Body of pancreas (tissue), 4 donors: ENCODE data around the gene UBP1. TPM values are rescaled to one million over a fixed set of nuclear protein-coding genes. Genes with fewer than 3 reads are reported as not detected.

Experiments used
- ATAC-seq: fragments of 150-250 bp; one replicate; pipeline ENCODE4 v1.9.1; 2016
- DNase-seq, 4 donors: peaks; one replicate each; pipeline ENCODE4 v3.0.0-alpha.2; 2019
- H3K27ac ChIP-seq, 4 donors: fragments of 200-600 bp; sonication (generic); 1 replicate in 3 of 4; 2 replicates in 1 of 4; pipeline versions ENCODE4 v1.5.1 to v1.6.1; 2016 to 2019; ENCODE audit warnings: mild to moderate bottlenecking in 1 of 4, mixed read lengths in 1 of 4, moderate library complexity in 1 of 4
- H3K27me3 ChIP-seq, 2 donors: fragments of 200-600 bp; sonication (generic); one replicate each; pipeline ENCODE4 v1.6.0; 2016; ENCODE audit warnings: mild to moderate bottlenecking in 1 of 2
- H3K36me3 ChIP-seq, 2 donors: fragments of 200-600 bp; sonication (generic); replicated peaks in 1 of 2; 2 replicates each; pipeline ENCODE4 v1.5.1; 2016; ENCODE audit warnings: low read depth in 2 of 2; ENCODE audit not compliant: insufficient read depth in 1 of 2
- H3K4me1 ChIP-seq: fragments of 200-600 bp; sonication (generic); one replicate; pipeline ENCODE4 v1.6.0; 2016
- H3K4me3 ChIP-seq, 2 donors: fragments of 200-600 bp; sonication (generic); 1 replicate in 1 of 2; 2 replicates in 1 of 2; pipeline ENCODE4 v1.5.1; 2016 to 2019
- H3K9me3 ChIP-seq, 3 donors: fragments of 200-600 bp; sonication (generic); 1 replicate in 2 of 3; 2 replicates in 1 of 3; pipeline ENCODE4 v1.5.1; 2016
- POLR2A ChIP-seq, 3 donors: fragments of 450-650 bp; IDR thresholded peaks; one replicate each; pipeline ENCODE4 v1.6.1; 2016; ENCODE audit warnings: antibody characterized with exemption in 3 of 3, mild to moderate bottlenecking in 2 of 3
- WGBS, 2 donors: methylation state at CpG; one replicate each; pipeline ENCODE4 v1.1.5; 2017; 5-methylcytosine and 5-hydroxymethylcytosine counted together
- intact Hi-C: fragments of 100-400 bp; cut with DNase I; formaldehyde crosslinking; loops from one replicate; pipeline ENCODE4 v1.15.1; 2023
- total RNA-seq, 2 donors: library from RNA; depleted of rRNA; stranded (reverse); fragments of >200 nt; gene quantifications; one replicate each; pipeline ENCODE4 v1.1.0, GENCODE V29; 2016
- TF ChIP-seq, protein P1 (sequence below), 7 experiments: fragments of 450-650 bp in 4 of 7; fragments of 200-600 bp in 3 of 7; sonication (generic) in 3 of 7; IDR thresholded peaks; one replicate each; pipeline ENCODE4 v1.5.1; 2016 to 2019; ENCODE audit warnings: antibody characterized with exemption in 7 of 7

Gene UBP1
- total RNA-seq, 2 donors from 2014 or later, result 41.5 to 121 TPM

DNA sequence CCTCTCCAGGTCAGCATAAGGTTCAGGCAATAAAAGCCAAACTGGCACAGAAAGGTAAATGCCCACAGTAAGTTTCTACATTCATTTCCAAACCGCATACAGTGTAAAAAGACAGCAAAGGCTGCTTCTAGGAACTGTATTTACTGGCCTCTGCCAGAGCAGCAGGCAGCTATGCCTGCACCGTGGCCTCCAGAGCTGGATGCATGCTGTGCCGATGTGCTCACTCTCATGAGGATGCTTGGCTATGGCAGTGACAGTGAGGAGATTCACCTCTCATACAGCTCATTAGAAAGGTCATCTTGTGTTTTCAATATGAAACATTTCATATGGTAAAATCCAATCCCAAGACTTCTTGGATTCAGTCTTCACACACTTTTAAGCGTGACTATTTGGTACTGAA lies 50.3 kb downstream of the UBP1 start:
- Histone ChIP-seq H3K36me3 (peaks cover 0 to 24% of the 10 kb centered on the region in 2 donors), H3K27ac (no peak overlapping the region), H3K27me3 (no peaks in the 10 kb centered on the region), H3K4me1 (no peaks in the 10 kb centered on the region), H3K4me3 (no peak overlapping the region), H3K9me3 (no peaks in the 10 kb centered on the region)
- intact Hi-C loops, result no loop called here
- TF ChIP-seq, protein P1, sequence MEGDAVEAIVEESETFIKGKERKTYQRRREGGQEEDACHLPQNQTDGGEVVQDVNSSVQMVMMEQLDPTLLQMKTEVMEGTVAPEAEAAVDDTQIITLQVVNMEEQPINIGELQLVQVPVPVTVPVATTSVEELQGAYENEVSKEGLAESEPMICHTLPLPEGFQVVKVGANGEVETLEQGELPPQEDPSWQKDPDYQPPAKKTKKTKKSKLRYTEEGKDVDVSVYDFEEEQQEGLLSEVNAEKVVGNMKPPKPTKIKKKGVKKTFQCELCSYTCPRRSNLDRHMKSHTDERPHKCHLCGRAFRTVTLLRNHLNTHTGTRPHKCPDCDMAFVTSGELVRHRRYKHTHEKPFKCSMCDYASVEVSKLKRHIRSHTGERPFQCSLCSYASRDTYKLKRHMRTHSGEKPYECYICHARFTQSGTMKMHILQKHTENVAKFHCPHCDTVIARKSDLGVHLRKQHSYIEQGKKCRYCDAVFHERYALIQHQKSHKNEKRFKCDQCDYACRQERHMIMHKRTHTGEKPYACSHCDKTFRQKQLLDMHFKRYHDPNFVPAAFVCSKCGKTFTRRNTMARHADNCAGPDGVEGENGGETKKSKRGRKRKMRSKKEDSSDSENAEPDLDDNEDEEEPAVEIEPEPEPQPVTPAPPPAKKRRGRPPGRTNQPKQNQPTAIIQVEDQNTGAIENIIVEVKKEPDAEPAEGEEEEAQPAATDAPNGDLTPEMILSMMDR (IDR thresholded peaks at IDR 0.05), result no peak
- TF ChIP-seq POLR2A (IDR thresholded peaks at IDR 0.05), result no peak
- ATAC-seq, result no peak
- DNase-seq, result no peak
- WGBS, 2 donors, result 95 to 99% methylated on average over 4 of the region's 4 CpGs

DNA sequence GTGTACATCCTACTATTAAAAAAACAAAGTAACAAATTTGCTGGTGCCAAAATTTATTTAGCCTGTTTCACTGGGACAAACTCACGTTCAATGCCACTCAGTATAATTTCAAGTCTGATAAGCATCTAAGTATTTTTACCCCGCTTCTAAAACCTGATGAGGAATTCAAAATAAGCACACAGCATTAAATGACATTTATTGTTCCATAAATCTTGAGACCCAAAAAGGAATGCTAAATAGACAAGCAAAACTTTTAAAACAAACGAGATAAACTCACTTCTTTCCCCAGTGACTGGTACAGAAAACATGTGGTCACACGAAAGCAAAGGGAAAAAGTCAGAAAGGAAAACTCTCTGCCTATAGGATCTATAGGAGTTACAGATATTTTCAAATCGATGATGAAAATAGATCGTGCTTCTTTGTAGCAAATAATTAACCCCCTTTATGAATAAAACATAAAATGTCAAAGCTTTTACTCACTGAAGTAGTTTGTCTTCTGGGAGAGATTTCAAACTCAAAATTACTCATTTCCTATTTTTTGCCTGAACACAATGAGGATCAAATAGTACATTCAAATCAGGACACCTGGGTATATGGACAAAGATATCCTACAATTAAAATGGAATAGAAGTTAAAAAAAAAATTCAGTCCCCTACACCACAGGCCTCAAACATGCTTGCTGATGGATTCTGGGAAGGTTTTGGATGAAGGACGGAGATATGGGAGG lies 51.7 kb downstream of the UBP1 start:
- WGBS, 2 donors, result 71 to 73% methylated on average over 7 of the region's 7 CpGs
- intact Hi-C loops, result no loop called here
- Histone ChIP-seq H3K9me3 (no peaks in the 10 kb centered on the region), H3K4me1 (no peaks in the 10 kb centered on the region), H3K27me3 (no peaks in the 10 kb centered on the region), H3K36me3 (peaks cover 0 to 24% of the 10 kb centered on the region in 2 donors), H3K27ac (no peak overlapping the region), H3K4me3 (no peak overlapping the region)
- no peak for DNase-seq
- ATAC-seq, result no peak
- TF ChIP-seq, protein P1 (IDR thresholded peaks at IDR 0.05), result no peak
- TF ChIP-seq POLR2A (IDR thresholded peaks at IDR 0.05), result no peak

DNA sequence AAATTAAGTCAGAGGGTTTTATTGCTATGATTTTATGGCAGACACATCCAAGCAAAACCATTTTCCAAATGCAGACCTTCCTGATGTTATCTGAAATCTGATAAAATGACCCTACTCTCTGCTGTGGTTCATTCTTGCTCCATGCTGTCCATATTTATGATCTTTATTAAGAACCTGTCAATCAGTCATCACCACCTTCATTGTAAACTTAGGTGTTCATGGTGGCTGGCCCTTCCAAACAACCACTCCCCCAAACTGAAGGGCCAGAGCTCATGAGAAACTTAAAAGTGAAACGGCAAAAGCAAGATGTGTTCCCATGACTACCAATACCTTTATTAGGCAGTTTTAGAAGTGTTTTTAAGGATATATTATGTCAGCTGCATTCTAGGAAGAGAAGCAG lies 53.6 kb downstream of the UBP1 start:
- DNase-seq (no peak), ATAC-seq (no peak)
- peaks cover 0 to 10% of the 10 kb centered on the region in 2 donors for H3K36me3 ChIP-seq
- H3K4me3 ChIP-seq, result no peak overlapping the region
- no peaks in the 10 kb centered on the region for H3K9me3 ChIP-seq
- WGBS, 2 donors, result 83 to 89% methylated on average over 1 of the region's 1 CpG
- no peak overlapping the region for H3K27ac ChIP-seq
- no peaks in the 10 kb centered on the region for H3K4me1 ChIP-seq
- no peak for TF ChIP-seq POLR2A (IDR thresholded peaks at IDR 0.05)
- TF ChIP-seq, protein P1 (IDR thresholded peaks at IDR 0.05), result no peak
- no peaks in the 10 kb centered on the region for H3K27me3 ChIP-seq
- intact Hi-C loops, result no loop called here

DNA sequence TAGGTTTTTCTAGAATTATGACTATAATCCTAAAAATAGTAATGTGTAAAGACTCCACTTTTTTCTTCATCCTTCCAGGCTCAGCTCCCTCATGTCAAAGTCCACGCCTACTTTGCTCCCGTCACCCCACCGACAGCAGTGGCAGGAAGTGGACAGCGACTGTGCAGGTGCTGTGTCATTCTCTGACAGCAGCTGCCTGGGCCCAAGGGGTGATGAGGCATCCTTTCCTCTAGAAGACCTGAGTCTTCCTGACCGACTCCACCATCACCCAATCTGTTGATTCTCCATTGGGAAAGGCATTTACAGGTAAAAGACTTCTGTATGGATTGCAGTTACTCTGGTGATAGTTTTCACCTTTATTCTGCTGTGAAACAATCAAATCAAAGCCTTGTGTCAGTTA lies 54.8 kb downstream of the UBP1 start:
- no peaks in the 10 kb centered on the region for H3K27me3 ChIP-seq
- TF ChIP-seq, protein P1 (IDR thresholded peaks at IDR 0.05), result no peak
- no peak for TF ChIP-seq POLR2A (IDR thresholded peaks at IDR 0.05)
- no peak for ATAC-seq
- no peak for DNase-seq
- H3K27ac ChIP-seq, result no peak overlapping the region
- peaks cover 0 to 10% of the 10 kb centered on the region in 2 donors for H3K36me3 ChIP-seq
- WGBS, 2 donors, result 78 to 82% methylated on average over 5 of the region's 5 CpGs
- intact Hi-C loops, result no loop called here
- no peaks in the 10 kb centered on the region for H3K9me3 ChIP-seq
- H3K4me1 ChIP-seq, result no peaks in the 10 kb centered on the region
- no peak overlapping the region for H3K4me3 ChIP-seq

DNA sequence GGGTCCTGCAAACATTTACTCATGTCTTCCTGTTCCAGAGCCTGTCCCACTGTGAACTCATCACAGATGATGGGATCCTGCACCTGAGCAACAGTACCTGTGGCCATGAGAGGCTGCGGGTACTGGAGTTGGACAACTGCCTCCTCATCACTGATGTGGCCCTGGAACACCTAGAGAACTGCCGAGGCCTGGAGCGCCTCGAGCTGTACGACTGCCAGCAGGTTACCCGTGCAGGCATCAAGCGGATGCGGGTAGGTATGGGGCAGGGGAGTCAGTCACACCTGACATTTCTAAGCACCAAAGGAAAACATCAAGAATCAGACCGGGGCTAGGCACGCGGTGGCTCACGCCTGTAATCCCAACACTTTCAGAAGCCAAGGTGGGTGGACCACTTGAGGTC lies 56.3 kb downstream of the UBP1 start:
- ATAC-seq (no peak), DNase-seq (no peak)
- H3K4me1 ChIP-seq, result no peaks in the 10 kb centered on the region
- H3K9me3 ChIP-seq, result no peaks in the 10 kb centered on the region
- no peaks in the 10 kb centered on the region for H3K27me3 ChIP-seq
- H3K27ac ChIP-seq, result no peak overlapping the region
- WGBS, 2 donors, result 93 to 97% methylated on average over 12 of the region's 12 CpGs
- TF ChIP-seq, protein P1 (IDR thresholded peaks at IDR 0.05), result no peak
- H3K4me3 ChIP-seq, result no peak overlapping the region
- H3K36me3 ChIP-seq, result peaks cover 0 to 3% of the 10 kb centered on the region in 2 donors
- intact Hi-C loops, result no loop called here
